HG02852 (cell line): Measurements from ENCODE around the gene CRELD2.

ENCODE experiments used
- ATAC-seq: cut with Tn5 transposase; IDR thresholded peaks from one replicate; pipeline ENCODE4 v1.9.1; 2021; ENCODE audit warnings: mild to moderate bottlenecking, moderate library complexity; ENCODE audit not compliant: unreplicated experiment

CRELD2 gene

GRCh38 chr22:49917974-49918910 lies at the start of gene CRELD2, which contains the start of gene ALG12:
Gene CRELD2, plus strand, starts transcription at chr22:49918634. Its CDS starts 136 bp downstream, at chr22:49918770.
Gene ALG12, minus strand, starts transcription at chr22:49918438. Its CDS starts 4,673 bp downstream, at chr22:49913765.
- peak; percentile 85 for ATAC-seq

GRCh38 chr22:49869086-49869830 lies 49.2 kb upstream of the CRELD2 start:
- ATAC-seq = no peak

- no peak for ATAC-seq
Measured at GRCh38 chr22:49869845-49870712, 48.4 kb upstream of the CRELD2 start.

GRCh38 chr22:49871482-49871881 lies 47.0 kb upstream of the CRELD2 start:
- no peak for ATAC-seq

GRCh38 chr22:49872347-49872746 lies 46.1 kb upstream of the CRELD2 start:
- ATAC-seq = no peak

- ATAC-seq = no peak
Measured at GRCh38 chr22:49873228-49873940, 45.0 kb upstream of the CRELD2 start.

GRCh38 chr22:49877642-49878041 lies 40.8 kb upstream of the CRELD2 start:
- no peak for ATAC-seq

- ATAC-seq = no peak
Measured at GRCh38 chr22:49878206-49878605, 40.2 kb upstream of the CRELD2 start.

GRCh38 chr22:49879871-49880270 lies 38.6 kb upstream of the CRELD2 start:
- no peak for ATAC-seq

GRCh38 chr22:49880281-49880680 lies 38.2 kb upstream of the CRELD2 start:
- ATAC-seq = no peak

- no peak for ATAC-seq
Measured at GRCh38 chr22:49881856-49882255, 36.6 kb upstream of the CRELD2 start.

- no peak for ATAC-seq
Measured at GRCh38 chr22:49882519-49883293, 35.7 kb upstream of the CRELD2 start.

GRCh38 chr22:49883294-49883640 lies 35.2 kb upstream of the CRELD2 start:
- ATAC-seq = no peak

GRCh38 chr22:49884075-49884474 lies 34.4 kb upstream of the CRELD2 start:
- ATAC-seq = no peak

- ATAC-seq = no peak
Measured at GRCh38 chr22:49884503-49885260, 33.8 kb upstream of the CRELD2 start.

GRCh38 chr22:49885281-49885680 lies 33.2 kb upstream of the CRELD2 start:
- ATAC-seq = no peak

GRCh38 chr22:49885881-49886280 lies 32.6 kb upstream of the CRELD2 start:
- no peak for ATAC-seq

GRCh38 chr22:49886346-49887063 lies 31.9 kb upstream of the CRELD2 start:
- ATAC-seq = no peak
